MCF 10A (cell line): ENCODE measurements around the gene SFRP4. TPM values are rescaled to one million over a fixed set of nuclear protein-coding genes. Genes with fewer than 3 reads are reported as not detected.

Experiments
- BruUV-seq: library from RNA; stranded (reverse); fragments of 400-500 nt; replicated peaks from 2 replicates; lab custom pipeline; 2021; lab: Mats Ljungman, UMichigan
- CTCF ChIA-PET: fragments of 300-600 bp; sonication (Branson Sonifier 250); formaldehyde crosslinking; extraction: SDS; loops from one replicate; lab custom pipeline; 2021; ENCODE audit warnings: antibody characterized with exemption, inconsistent platforms; lab: Yijun Ruan, JAX
- POLR2A ChIA-PET: fragments of 300-600, 350-650 bp; sonication (Branson Sonifier 250); formaldehyde crosslinking; extraction: SDS; loops from one replicate; lab custom pipeline; 2020; ENCODE audit warnings: antibody characterized with exemption, inconsistent platforms; lab: Yijun Ruan, JAX
- DNase-seq: peaks from one replicate; pipeline ENCODE4 v3.0.0-alpha.2; 2018; ENCODE audit not compliant: unreplicated experiment
- H3K27ac Mint-ChIP-seq: one replicate; pipeline ENCODE4 v1.8.0; 2022; ENCODE audit warnings: mild to moderate bottlenecking, low read depth, mixed read lengths; ENCODE audit not compliant: unreplicated experiment
- H3K27me3 Mint-ChIP-seq: one replicate; pipeline ENCODE4 v1.8.0; 2022; ENCODE audit warnings: mixed read lengths; ENCODE audit not compliant: insufficient read depth, unreplicated experiment
- H3K36me3 Mint-ChIP-seq: one replicate; pipeline ENCODE4 v1.8.0; 2022; ENCODE audit warnings: mild to moderate bottlenecking, moderate library complexity, mixed read lengths; ENCODE audit not compliant: insufficient read depth, unreplicated experiment
- H3K4me1 Mint-ChIP-seq: one replicate; pipeline ENCODE4 v1.8.0; 2022; ENCODE audit warnings: mixed read lengths; ENCODE audit not compliant: insufficient read depth, unreplicated experiment
- H3K4me3 Mint-ChIP-seq: one replicate; pipeline ENCODE4 v1.8.0; 2022; ENCODE audit warnings: mild to moderate bottlenecking, moderate library complexity, mixed read lengths; ENCODE audit not compliant: unreplicated experiment
- H3K9me3 Mint-ChIP-seq: one replicate; pipeline ENCODE4 v1.8.0; 2022; ENCODE audit warnings: mixed read lengths; ENCODE audit not compliant: unreplicated experiment
- intact Hi-C: fragments of 100-400 bp; cut with micrococcal nuclease; formaldehyde crosslinking; loops from 2 replicates; pipeline ENCODE4 v1.14.1; 2022
- total RNA-seq: library from RNA; stranded (reverse); gene quantifications from 2 replicates; pipeline ENCODE4 v1.2.3, GENCODE V29; 2022
- TF ChIP-seq, protein P1 (sequence below): fragments of 200-600 bp; IDR thresholded peaks from one replicate; pipeline ENCODE4 v1.8.0; 2022; ENCODE audit warnings: antibody characterized with exemption, mild to moderate bottlenecking; ENCODE audit not compliant: unreplicated experiment

SFRP4 gene
- total RNA-seq, 1 experiment from 2014 or later, result not detected

DNA sequence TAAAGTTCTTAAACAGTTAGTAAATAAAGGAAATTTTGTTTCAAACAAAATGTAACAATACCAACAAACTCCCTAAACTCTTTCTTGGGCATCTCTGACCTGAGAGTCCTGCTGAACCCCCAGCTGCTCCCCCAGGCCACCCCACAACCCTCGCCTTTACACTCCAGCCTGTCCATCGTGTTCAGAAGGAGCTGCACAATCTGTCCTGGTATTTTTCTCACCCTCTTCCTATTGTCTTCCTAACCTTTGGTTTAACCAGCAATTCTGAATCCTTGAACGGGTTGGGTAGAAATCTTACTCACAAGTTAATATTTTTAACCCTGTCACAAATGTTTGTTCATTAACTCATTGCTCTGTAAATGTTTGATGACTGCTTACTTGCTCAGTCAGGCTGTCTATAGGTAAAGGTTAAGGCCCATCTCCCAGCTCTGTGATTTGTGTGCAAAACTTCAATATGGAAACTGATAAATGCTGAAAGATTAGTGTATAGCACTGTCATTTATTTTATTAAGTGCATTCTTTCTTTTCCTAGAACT is 16.8 kb downstream of the SFRP4 start:
- Mint-ChIP-seq H3K36me3 (no peaks in the 10 kb centered on the region), H3K4me1 (no peaks in the 10 kb centered on the region), H3K4me3 (no peak overlapping the region), H3K27me3 (peaks cover 25% of the 10 kb centered on the region), H3K27ac (no peak overlapping the region), H3K9me3 (no peaks in the 10 kb centered on the region)
- TF ChIP-seq, protein P1, sequence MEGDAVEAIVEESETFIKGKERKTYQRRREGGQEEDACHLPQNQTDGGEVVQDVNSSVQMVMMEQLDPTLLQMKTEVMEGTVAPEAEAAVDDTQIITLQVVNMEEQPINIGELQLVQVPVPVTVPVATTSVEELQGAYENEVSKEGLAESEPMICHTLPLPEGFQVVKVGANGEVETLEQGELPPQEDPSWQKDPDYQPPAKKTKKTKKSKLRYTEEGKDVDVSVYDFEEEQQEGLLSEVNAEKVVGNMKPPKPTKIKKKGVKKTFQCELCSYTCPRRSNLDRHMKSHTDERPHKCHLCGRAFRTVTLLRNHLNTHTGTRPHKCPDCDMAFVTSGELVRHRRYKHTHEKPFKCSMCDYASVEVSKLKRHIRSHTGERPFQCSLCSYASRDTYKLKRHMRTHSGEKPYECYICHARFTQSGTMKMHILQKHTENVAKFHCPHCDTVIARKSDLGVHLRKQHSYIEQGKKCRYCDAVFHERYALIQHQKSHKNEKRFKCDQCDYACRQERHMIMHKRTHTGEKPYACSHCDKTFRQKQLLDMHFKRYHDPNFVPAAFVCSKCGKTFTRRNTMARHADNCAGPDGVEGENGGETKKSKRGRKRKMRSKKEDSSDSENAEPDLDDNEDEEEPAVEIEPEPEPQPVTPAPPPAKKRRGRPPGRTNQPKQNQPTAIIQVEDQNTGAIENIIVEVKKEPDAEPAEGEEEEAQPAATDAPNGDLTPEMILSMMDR, result no peak
- intact Hi-C loops, result loop anchor here (2.0 kb wide), 2 partner anchors 207 to 419 kb away; no protein-coding TSS in a partner anchor
- POLR2A ChIA-PET, result no interaction called here
- CTCF ChIA-PET, result interaction anchor here (0.6 to 4.9 kb wide), 11 partner anchors 8 to 849 kb away, joined by 3 to 48 read pairs (median 4); no protein-coding TSS in a partner anchor
- DNase-seq, result no peak
- no TSS peak for BruUV-seq

DNA sequence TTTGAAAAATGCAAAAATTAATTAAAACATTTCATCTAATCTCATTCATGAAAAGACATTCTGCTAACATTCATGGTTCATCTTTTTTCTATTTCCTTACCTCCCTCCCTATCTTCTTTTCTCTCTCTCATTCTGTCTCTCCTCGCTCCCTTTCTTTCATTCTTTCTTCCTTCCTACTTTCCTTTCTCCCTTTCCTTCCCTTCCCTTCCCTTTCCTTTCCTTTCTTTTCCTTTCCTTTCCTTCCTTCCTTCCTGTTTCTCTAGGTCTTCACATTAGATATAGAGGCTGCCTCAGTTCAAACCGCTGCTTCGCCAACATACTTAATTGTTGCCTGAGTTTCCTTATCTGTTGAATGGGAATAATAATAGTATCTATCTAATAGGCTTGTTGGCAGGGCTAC is 21.9 kb downstream of the SFRP4 start:
- H3K27me3 Mint-ChIP-seq, result peaks cover 40% of the 10 kb centered on the region
- H3K4me1 Mint-ChIP-seq, result no peaks in the 10 kb centered on the region
- intact Hi-C loops, result no loop called here
- ChIA-PET CTCF (no interaction called here), POLR2A (no interaction called here)
- no peaks in the 10 kb centered on the region for H3K36me3 Mint-ChIP-seq
- no peaks in the 10 kb centered on the region for H3K9me3 Mint-ChIP-seq
- DNase-seq, result no peak
- no peak overlapping the region for H3K27ac Mint-ChIP-seq
- no TSS peak for BruUV-seq
- TF ChIP-seq, protein P1, result no peak
- no peak overlapping the region for H3K4me3 Mint-ChIP-seq

DNA sequence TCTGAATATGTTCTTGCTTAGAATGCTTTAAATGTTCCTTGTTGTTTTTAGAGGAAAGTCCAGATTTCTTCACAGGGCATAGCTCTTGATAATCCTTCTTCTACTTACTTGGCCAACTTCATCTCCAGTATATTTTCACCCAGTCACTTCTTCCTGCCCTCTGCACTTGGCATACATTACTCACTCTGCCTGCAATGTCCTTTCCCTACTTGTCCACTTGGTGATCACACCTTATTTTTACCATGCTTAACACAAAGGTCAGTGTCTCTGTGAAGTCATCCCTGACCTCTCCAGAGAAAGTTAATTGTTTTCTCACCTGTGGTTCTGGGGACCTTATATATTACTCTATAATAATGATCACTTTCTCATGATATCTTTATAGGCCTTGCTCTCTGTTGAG is 23.3 kb downstream of the SFRP4 start:
- CTCF ChIA-PET, result interaction anchor here (1.0 kb wide), 1 partner anchor 214 kb away, joined by 3 read pairs; no protein-coding TSS in a partner anchor

DNA sequence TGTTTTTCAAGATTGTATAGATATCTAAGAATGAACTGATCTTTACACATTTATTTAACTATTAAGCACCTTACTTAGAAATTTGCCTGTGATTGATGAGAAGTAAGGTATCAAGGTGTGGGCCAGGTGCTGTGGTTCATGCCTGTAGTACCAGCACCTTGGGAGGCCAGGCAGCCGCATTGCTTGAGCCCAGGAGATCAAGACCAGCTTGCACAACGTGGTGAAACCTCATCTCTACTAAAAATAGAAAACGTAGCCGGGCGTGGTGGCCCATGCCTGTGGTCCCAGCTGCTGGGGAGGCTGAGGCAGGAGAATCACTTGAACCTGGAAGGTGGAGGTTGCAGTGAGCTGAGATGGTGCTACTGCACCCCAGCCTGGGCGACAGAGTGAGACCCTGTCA is 34.5 kb downstream of the SFRP4 start:
- intact Hi-C loops, result no loop called here
- no peaks in the 10 kb centered on the region for H3K36me3 Mint-ChIP-seq
- H3K4me1 Mint-ChIP-seq, result no peaks in the 10 kb centered on the region
- no peak overlapping the region for H3K27ac Mint-ChIP-seq
- DNase-seq, result no peak
- TF ChIP-seq, protein P1, result no peak
- H3K4me3 Mint-ChIP-seq, result no peak overlapping the region
- BruUV-seq, result no TSS peak
- H3K9me3 Mint-ChIP-seq, result no peaks in the 10 kb centered on the region
- H3K27me3 Mint-ChIP-seq, result peaks cover 99% of the 10 kb centered on the region
- ChIA-PET CTCF (no interaction called here), POLR2A (interaction anchor here (0.7 kb wide), 1 partner anchor 392 kb away, joined by 3 read pairs; no protein-coding TSS in a partner anchor)

More for the DNA sequence above, 23.3 kb downstream of the SFRP4 start:
- POLR2A ChIA-PET, result no interaction called here
- no peaks in the 10 kb centered on the region for H3K4me1 Mint-ChIP-seq
- H3K36me3 Mint-ChIP-seq, result no peaks in the 10 kb centered on the region
- BruUV-seq, result no TSS peak
- no peak for DNase-seq
- no peak overlapping the region for H3K27ac Mint-ChIP-seq
- no peak overlapping the region for H3K4me3 Mint-ChIP-seq
- intact Hi-C loops, result no loop called here
- peaks cover 49% of the 10 kb centered on the region for H3K27me3 Mint-ChIP-seq
- H3K9me3 Mint-ChIP-seq, result no peaks in the 10 kb centered on the region
- TF ChIP-seq, protein P1, result no peak

Other genes with a start within 250 kb of the SFRP4 start
- gene GPR141, start 233.1 kb downstream of the SFRP4 start, total RNA-seq, result 2.4 and 2.8 TPM in 2 replicates
- 1.1 and 1.5 TPM in 2 replicates for gene NME8, start 68.2 kb downstream of the SFRP4 start, total RNA-seq
- gene EPDR1, start 3.8 kb upstream of the SFRP4 start, total RNA-seq, result not detected in 2 replicates